Ishikawa (cell line): ENCODE data around the gene TYRO3.

ENCODE experiments used
- CEBPB ChIP-seq: IDR thresholded peaks from 2 replicates; pipeline ENCODE4 v1.6.1; 2012
- CREB1 ChIP-seq: IDR thresholded peaks from 2 replicates; pipeline ENCODE4 v1.6.1; 2012; ENCODE audit warnings: low read depth
- EGR1 ChIP-seq: IDR thresholded peaks from 2 replicates; pipeline ENCODE4 v1.6.1; 2012
- EP300 ChIP-seq: IDR thresholded peaks from 2 replicates; pipeline ENCODE4 v1.6.1; 2012; ENCODE audit warnings: borderline replicate concordance
- FOXM1 ChIP-seq: IDR thresholded peaks from 2 replicates; pipeline ENCODE4 v1.6.1; 2012; ENCODE audit warnings: low read depth, borderline replicate concordance
- NFIC ChIP-seq: IDR thresholded peaks from 2 replicates; pipeline ENCODE4 v1.6.1; 2012
- RAD21 ChIP-seq: IDR thresholded peaks from 2 replicates; pipeline ENCODE4 v1.6.1; 2012; ENCODE audit warnings: low read depth
- TAF1 ChIP-seq: IDR thresholded peaks from 2 replicates; pipeline ENCODE4 v1.6.1; 2012; ENCODE audit warnings: low read depth, mild to moderate bottlenecking
- TCF12 ChIP-seq: IDR thresholded peaks from 2 replicates; pipeline ENCODE4 v1.6.1; 2012; ENCODE audit warnings: low read depth
- TEAD4 ChIP-seq: IDR thresholded peaks from 2 replicates; pipeline ENCODE4 v1.6.1; 2012
- YY1 ChIP-seq: IDR thresholded peaks from 2 replicates; pipeline ENCODE4 v1.6.1; 2012; ENCODE audit warnings: low read depth
- ZBTB7A ChIP-seq: IDR thresholded peaks from 2 replicates; pipeline ENCODE4 v1.6.1; 2012; ENCODE audit warnings: low read depth
- TF ChIP-seq, protein P1 (sequence below): IDR thresholded peaks from 2 replicates; pipeline ENCODE4 v1.6.1; 2012
- TF ChIP-seq, protein P2 (sequence below): IDR thresholded peaks from 2 replicates; pipeline ENCODE4 v1.6.1; 2012
- TF ChIP-seq, protein P3 (sequence below): IDR thresholded peaks from 2 replicates; pipeline ENCODE4 v1.6.1; 2012; ENCODE audit warnings: low read depth, mild to moderate bottlenecking

Gene TYRO3

DNA sequence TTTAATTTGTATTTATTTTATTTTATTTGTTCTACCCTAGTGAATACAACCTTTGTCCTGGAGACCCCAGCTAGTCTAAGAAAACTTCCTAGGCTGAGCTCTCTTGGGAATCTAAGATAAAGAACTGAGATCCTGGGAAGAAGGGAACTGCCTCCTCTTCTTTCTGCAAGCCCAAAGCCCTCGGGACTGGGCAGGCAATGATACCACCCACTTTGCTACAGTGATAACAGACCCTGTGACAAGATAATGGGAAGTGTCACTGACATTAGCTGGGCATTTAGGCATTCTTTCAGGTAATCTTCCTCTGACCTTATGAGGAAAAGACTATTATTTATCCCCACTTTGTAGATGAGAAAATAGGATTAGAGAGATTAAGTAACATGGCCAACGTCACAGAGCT, 15.1 kb downstream of the TYRO3 start:
- no peak for TF ChIP-seq YY1

DNA sequence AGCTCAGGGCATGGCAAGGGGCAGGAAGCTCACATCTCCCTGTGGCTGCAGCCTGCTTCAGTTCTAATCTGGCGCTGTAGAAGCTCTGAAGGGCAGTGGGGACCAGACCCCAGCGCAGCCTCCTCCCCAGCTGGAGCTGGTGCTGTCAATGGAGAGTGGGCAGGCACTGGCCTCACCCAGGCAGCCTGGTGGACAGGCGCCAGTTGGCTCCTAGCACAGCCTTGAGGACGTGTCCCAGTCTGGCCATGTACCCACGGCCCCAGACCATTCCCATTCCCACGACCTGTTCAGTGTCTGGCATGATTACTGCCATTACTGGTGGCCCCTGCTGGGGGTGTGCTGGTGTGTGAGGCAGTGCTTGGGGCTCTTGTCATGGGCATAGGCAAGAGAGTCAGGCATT, 16.3 kb downstream of the TYRO3 start:
- TF ChIP-seq TAF1, result no peak

DNA sequence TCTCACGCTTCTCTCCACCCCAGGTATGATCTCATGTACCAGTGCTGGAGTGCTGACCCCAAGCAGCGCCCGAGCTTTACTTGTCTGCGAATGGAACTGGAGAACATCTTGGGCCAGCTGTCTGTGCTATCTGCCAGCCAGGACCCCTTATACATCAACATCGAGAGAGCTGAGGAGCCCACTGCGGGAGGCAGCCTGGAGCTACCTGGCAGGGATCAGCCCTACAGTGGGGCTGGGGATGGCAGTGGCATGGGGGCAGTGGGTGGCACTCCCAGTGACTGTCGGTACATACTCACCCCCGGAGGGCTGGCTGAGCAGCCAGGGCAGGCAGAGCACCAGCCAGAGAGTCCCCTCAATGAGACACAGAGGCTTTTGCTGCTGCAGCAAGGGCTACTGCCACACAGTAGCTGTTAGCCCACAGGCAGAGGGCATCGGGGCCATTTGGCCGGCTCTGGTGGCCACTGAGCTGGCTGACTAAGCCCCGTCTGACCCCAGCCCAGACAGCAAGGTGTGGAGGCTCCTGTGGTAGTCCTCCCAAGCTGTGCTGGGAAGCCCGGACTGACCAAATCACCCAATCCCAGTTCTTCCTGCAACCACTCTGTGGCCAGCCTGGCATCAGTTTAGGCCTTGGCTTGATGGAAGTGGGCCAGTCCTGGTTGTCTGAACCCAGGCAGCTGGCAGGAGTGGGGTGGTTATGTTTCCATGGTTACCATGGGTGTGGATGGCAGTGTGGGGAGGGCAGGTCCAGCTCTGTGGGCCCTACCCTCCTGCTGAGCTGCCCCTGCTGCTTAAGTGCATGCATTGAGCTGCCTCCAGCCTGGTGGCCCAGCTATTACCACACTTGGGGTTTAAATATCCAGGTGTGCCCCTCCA, 19.1 kb downstream of the TYRO3 start:
- TF ChIP-seq TCF12 (no peak), ZBTB7A (no peak), RAD21 (no peak), TEAD4 (no peak), EGR1 (no peak), CREB1 (no peak), TAF1 (no peak), YY1 (no peak), NFIC (no peak), EP300 (no peak), CEBPB (no peak), FOXM1 (no peak)
- TF ChIP-seq, protein P1, sequence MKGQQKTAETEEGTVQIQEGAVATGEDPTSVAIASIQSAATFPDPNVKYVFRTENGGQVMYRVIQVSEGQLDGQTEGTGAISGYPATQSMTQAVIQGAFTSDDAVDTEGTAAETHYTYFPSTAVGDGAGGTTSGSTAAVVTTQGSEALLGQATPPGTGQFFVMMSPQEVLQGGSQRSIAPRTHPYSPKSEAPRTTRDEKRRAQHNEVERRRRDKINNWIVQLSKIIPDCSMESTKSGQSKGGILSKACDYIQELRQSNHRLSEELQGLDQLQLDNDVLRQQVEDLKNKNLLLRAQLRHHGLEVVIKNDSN, result no peak
- TF ChIP-seq, protein P2, sequence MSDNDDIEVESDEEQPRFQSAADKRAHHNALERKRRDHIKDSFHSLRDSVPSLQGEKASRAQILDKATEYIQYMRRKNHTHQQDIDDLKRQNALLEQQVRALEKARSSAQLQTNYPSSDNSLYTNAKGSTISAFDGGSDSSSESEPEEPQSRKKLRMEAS, result no peak
- TF ChIP-seq, protein P3, sequence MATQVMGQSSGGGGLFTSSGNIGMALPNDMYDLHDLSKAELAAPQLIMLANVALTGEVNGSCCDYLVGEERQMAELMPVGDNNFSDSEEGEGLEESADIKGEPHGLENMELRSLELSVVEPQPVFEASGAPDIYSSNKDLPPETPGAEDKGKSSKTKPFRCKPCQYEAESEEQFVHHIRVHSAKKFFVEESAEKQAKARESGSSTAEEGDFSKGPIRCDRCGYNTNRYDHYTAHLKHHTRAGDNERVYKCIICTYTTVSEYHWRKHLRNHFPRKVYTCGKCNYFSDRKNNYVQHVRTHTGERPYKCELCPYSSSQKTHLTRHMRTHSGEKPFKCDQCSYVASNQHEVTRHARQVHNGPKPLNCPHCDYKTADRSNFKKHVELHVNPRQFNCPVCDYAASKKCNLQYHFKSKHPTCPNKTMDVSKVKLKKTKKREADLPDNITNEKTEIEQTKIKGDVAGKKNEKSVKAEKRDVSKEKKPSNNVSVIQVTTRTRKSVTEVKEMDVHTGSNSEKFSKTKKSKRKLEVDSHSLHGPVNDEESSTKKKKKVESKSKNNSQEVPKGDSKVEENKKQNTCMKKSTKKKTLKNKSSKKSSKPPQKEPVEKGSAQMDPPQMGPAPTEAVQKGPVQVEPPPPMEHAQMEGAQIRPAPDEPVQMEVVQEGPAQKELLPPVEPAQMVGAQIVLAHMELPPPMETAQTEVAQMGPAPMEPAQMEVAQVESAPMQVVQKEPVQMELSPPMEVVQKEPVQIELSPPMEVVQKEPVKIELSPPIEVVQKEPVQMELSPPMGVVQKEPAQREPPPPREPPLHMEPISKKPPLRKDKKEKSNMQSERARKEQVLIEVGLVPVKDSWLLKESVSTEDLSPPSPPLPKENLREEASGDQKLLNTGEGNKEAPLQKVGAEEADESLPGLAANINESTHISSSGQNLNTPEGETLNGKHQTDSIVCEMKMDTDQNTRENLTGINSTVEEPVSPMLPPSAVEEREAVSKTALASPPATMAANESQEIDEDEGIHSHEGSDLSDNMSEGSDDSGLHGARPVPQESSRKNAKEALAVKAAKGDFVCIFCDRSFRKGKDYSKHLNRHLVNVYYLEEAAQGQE, result no peak

DNA sequence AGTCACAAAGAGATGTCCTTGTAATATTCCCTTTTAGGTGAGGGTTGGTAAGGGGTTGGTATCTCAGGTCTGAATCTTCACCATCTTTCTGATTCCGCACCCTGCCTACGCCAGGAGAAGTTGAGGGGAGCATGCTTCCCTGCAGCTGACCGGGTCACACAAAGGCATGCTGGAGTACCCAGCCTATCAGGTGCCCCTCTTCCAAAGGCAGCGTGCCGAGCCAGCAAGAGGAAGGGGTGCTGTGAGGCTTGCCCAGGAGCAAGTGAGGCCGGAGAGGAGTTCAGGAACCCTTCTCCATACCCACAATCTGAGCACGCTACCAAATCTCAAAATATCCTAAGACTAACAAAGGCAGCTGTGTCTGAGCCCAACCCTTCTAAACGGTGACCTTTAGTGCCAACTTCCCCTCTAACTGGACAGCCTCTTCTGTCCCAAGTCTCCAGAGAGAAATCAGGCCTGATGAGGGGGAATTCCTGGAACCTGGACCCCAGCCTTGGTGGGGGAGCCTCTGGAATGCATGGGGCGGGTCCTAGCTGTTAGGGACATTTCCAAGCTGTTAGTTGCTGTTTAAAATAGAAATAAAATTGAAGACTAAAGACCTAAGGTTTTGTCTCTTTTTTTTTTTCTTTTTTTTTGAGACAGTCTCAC, 19.8 kb downstream of the TYRO3 start:
- TF ChIP-seq EP300 (no peak), CEBPB (no peak), TAF1 (no peak), EGR1 (no peak), CREB1 (no peak), ZBTB7A (no peak), YY1 (no peak), RAD21 (no peak), NFIC (no peak), TEAD4 (no peak), FOXM1 (no peak), TCF12 (no peak)
- TF ChIP-seq, protein P2, result no peak
- TF ChIP-seq, protein P1, result no peak
- TF ChIP-seq, protein P3, result no peak

DNA sequence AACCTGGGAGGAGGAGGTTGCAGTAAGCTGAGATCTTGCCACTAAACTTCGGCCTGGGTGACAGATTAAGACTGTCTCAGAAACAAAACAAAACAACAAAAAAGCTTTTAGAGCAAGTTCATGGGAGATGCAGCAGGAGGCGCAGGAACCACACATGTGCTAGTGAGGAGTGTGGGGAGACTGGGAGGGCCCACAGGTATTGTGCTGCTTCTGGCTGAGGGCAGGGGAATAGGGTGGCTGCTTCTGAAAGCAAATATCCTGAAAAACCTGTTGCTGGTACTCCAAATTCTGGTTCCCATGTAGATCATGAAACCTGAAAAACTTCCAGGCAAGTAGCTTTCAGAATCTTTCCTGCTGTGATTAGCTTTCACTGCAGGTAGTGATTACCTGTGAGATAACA, 22.1 kb downstream of the TYRO3 start:
- TF ChIP-seq RAD21 (peak; percentile 62), TAF1 (no peak), EP300 (no peak), FOXM1 (no peak), NFIC (no peak), CREB1 (no peak), TEAD4 (no peak)
- TF ChIP-seq, protein P1, result no peak

DNA sequence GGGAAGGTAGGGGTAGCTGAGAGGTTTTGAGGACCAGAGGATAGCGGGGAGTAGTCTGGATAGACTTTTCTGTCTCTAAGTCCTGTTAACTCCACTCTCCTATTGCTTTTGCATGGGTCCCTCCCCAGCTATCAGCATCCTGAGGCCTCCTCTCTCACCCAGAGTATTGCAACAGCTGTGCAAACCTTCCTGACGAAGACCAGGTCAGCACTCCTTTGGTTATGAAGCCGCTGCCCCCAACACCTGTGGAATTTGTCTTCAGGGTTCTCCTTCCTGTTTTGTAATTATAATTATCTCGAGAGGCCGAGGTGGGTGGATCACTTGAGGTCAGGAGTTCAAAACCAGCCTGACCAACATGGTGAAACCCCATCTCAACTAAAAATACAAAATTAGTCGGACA, 24.8 kb downstream of the TYRO3 start:
- TF ChIP-seq TCF12, result no peak
